Activated T-cell treated with anti-CD3 and anti-CD28 coated beads for 4 hours (primary cell): ENCODE results near the gene COP1.

ENCODE experiments used
- DNase-seq: peaks from one replicate; pipeline ENCODE4 v3.0.0-alpha.2; 2020

The COP1 gene

GRCh38 chr1:175947771-175948170 lies 259.3 kb downstream of the COP1 start:
- no peak for DNase-seq

- DNase-seq: no peak
Observed at GRCh38 chr1:175944591-175944990, 262.5 kb downstream of the COP1 start.

GRCh38 chr1:175941164-175941563 lies 265.9 kb downstream of the COP1 start:
- DNase-seq: no peak

- DNase-seq: no peak
Observed at GRCh38 chr1:175936736-175937135, 270.4 kb downstream of the COP1 start.

- DNase-seq: no peak
Observed at GRCh38 chr1:175935566-175936115, 271.4 kb downstream of the COP1 start.

GRCh38 chr1:175935166-175935565 lies 271.9 kb downstream of the COP1 start:
- no peak for DNase-seq

GRCh38 chr1:175933801-175934200 lies 273.3 kb downstream of the COP1 start:
- DNase-seq: no peak

- DNase-seq: no peak
Observed at GRCh38 chr1:175927944-175928343, 279.1 kb downstream of the COP1 start.

GRCh38 chr1:175922254-175922881 lies 284.7 kb downstream of the COP1 start:
- no peak for DNase-seq

GRCh38 chr1:175920381-175920780 lies 286.7 kb downstream of the COP1 start:
- DNase-seq: no peak

- no peak for DNase-seq
Observed at GRCh38 chr1:175919001-175919400, 288.1 kb downstream of the COP1 start.

- DNase-seq: no peak
Observed at GRCh38 chr1:175918364-175918801, 288.7 kb downstream of the COP1 start.

- DNase-seq: no peak
Observed at GRCh38 chr1:175914115-175914514, 293.0 kb downstream of the COP1 start.

GRCh38 chr1:175911138-175911537 lies 295.9 kb downstream of the COP1 start:
- no peak for DNase-seq

- DNase-seq: no peak
Observed at GRCh38 chr1:175906370-175906769, 300.7 kb downstream of the COP1 start.

- no peak for DNase-seq
Observed at GRCh38 chr1:175904808-175905207, 302.3 kb downstream of the COP1 start.

GRCh38 chr1:175902281-175902680 lies 304.8 kb downstream of the COP1 start:
- no peak for DNase-seq

GRCh38 chr1:175901076-175901836 lies 305.8 kb downstream of the COP1 start:
- no peak for DNase-seq

- DNase-seq: no peak
Observed at GRCh38 chr1:175900171-175900570, 306.9 kb downstream of the COP1 start.

GRCh38 chr1:175895966-175896365 lies 311.1 kb downstream of the COP1 start:
- DNase-seq: no peak
